NCI-H526 treated with DMSO at 0.1 percent for 48 hours (cell line): Measurements from ENCODE around the gene NYNRIN.
"Not testable (repeated sequence)": the region's sequence is repeated elsewhere in the genome, so short reads cannot be mapped to it uniquely, and the experiment has no call there.

Experiments
- DNase-seq: peaks from one replicate; lab custom pipeline; 2025; lab: John Stamatoyannopoulos, UW

Gene NYNRIN

GRCh38 chr14:24369907-24370687, 28.7 kb upstream of the NYNRIN start:
- no peak for DNase-seq

DNA sequence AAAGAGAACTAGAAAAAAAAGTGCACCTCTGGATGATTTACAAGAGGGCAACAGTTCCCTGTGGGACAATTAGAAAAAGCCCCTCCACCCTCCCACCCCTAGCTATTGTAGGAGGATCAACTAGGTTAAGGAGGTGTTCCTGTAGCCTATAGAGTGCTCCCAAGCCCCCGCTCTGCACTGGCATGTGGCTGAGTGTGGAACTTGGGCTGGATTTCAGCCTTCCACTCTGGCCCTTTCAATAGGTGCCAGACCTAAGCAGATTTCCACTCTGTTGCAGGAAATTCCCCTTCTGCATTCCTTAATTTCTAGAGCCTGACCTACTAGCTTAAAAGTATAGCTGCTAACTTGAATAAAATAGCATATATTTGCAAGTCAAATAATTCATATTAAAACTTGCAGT, 28.1 kb upstream of the NYNRIN start:
- peak; percentile 42 for DNase-seq

- not testable (repeated sequence) for DNase-seq
Measured at GRCh38 chr14:24371605-24372004, 27.2 kb upstream of the NYNRIN start.

- DNase-seq = no peak
Measured at GRCh38 chr14:24372701-24373416, 25.9 kb upstream of the NYNRIN start.

DNA sequence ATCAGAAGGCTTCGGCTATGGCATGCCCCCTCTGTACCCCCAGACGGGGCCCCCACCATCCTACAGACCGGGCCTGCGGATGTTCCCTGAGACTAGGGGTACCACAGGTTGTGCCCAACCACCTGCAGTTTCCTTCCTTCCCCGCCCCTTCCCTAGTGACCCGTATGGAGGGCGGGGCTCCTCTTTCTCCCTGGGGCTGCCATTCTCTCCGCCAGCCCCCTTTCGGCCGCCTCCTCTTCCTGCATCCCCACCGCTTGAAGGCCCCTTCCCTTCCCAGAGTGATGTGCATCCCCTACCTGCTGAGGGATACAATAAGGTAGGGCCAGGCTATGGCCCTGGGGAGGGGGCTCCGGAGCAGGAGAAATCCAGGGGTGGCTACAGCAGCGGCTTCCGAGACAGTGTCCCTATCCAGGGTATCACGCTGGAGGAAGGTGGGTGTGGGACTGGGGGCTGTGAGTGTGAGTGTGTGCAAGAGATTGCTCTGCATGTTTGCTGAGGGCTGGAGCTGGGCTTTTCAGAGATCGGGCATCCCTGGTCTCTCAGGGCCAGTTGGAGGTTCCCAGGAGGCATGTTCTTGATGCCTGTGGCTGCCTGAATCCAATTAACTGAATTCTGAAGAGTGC, 22.2 kb upstream of the NYNRIN start:
- no peak for DNase-seq

- no peak for DNase-seq
Measured at GRCh38 chr14:24377126-24377525, 21.7 kb upstream of the NYNRIN start.

- DNase-seq = no peak
Measured at GRCh38 chr14:24377657-24378056, 21.1 kb upstream of the NYNRIN start.

GRCh38 chr14:24378327-24378726, 20.5 kb upstream of the NYNRIN start:
- no peak for DNase-seq

DNA sequence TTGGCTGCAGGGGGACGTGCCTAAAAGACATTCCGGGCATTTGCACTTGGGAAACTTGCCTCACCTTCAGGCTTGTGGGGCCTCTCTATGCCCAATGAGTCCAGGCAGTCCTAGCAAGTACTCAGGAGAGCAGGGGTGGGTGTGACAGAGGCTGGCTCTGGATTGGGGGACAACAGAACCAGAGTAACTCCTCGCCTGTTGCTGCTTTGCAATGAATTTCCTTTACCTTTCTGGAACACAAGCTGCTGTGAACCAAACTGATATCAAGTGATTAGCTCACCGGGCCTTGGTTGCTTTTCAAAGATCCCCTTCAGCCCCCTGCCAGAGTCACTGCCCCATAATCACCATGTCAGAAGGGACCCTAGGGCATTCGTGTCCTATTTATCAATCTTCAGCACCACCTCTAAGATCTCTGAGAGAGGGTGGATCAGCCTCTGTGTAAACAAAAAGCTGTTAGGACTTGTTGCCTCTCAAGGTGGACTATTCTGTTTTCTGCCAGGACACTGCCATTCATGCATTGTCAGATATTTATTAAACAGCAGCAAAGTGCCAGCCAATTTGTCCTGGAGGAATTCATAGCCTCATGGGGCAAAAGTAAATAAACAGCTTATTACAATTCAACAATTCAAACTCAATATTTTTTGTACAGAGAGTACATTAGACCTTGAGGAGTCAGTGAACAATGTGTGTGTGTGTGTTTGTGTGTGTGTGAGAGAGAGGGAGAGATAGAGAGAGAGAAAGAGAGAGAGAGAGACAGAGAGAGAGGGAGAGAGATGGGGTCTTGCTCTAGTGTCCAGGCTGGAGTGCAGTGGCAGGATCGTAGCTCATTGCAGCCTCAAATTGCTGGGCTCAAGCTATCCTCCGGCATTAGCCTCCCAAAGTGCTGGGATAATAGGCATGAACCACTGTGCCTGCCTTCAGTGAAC, 19.6 kb upstream of the NYNRIN start:
- DNase-seq = no peak

- DNase-seq = no peak
Measured at GRCh38 chr14:24379907-24380730, 18.7 kb upstream of the NYNRIN start.

DNA sequence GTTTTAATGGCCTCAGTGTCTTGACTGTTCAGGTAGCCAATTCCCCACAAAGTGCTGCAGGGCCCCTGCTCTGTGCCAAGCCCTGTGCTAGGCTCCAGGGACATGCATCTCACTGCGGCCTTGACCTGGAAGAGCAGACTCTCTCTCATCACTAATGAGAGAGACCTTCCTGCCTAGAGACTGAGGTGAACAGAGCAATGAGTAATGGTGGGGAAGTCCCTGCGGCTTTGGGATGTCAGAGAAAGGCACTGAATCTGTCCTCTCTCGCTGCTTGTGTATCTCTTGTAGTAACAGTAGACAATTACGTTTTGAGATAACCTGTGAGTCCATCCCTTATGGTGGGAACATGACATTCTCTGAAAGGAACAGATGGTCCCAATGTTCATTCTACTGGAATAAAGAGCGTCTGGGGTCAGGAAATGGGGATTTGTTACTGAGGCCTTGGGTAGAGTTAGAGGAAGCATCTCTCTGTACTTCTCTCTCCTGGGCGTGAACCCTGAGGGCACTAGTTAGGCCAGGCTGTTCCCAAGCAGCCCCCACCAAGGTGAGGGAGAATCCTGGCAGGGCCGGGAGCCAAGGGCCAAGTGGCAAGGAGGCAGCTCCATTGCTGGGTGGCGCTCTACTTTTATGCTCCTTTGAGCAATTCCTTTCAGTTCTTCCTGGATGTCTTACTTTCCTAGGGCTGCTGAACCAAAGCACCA, 17.3 kb upstream of the NYNRIN start:
- DNase-seq = no peak

DNA sequence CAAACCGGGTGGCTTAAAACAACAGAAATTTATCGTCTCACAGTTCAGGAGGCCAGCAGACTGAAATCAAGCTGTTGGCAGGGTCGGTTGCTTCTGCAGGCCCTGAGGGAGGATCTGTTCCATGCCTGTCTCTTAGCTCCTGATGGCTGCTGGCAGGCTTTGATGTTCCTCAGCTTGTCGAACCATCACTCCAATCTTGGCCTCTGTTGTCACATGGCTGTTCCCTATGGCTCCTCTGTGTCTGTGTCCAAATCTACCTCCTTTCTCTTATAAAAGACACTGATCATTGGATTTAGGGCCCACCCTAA, 16.8 kb upstream of the NYNRIN start:
- DNase-seq = no peak

GRCh38 chr14:24384169-24384568, 14.6 kb upstream of the NYNRIN start:
- no peak for DNase-seq

DNA sequence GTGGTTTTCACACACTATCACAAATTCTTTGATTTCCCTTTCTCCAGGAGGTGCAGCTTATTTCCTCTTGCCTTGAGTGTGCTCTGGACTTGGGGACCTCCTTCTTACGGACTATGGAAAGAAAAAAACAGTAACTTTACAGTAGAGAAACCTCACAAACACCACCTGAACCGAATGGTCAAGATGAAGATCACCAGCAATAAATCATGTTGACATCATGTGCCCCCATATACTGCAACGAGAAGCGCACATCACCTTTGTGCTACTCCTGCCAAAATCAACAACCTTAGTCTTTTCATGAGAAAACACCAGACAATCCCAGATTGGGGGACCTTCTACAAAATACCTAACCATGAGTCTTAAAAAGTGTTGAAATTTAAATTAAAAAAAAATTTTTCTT, 13.3 kb upstream of the NYNRIN start:
- no peak for DNase-seq

GRCh38 chr14:24387009-24387345, 11.8 kb upstream of the NYNRIN start:
- no peak for DNase-seq

- DNase-seq = not testable (repeated sequence)
Measured at GRCh38 chr14:24387579-24387978, 11.2 kb upstream of the NYNRIN start.

- no peak for DNase-seq
Measured at GRCh38 chr14:24388474-24389179, 10.2 kb upstream of the NYNRIN start.

- no peak for DNase-seq
Measured at GRCh38 chr14:24389226-24389848, 9.5 kb upstream of the NYNRIN start.

- DNase-seq = no peak
Measured at GRCh38 chr14:24390701-24391468, 7.9 kb upstream of the NYNRIN start.
